Right atrium auricular region (tissue), 2 donors: Measurements from ENCODE around the gene C1orf74. TPM values are rescaled to one million over a fixed set of nuclear protein-coding genes. Genes with fewer than 3 reads are reported as not detected.

ENCODE experiments used
- DNase-seq: peaks from one replicate; pipeline ENCODE4 v3.0.0-alpha.2; 2019; ENCODE audit warnings: low spot score
- H3K27ac ChIP-seq, 2 donors: fragments of 200-600 bp; sonication (generic); 1 replicate in 1 of 2; 2 replicates in 1 of 2; pipeline ENCODE4 v1.5.1; 2016 to 2019
- H3K27me3 ChIP-seq, 2 donors: fragments of 200-600 bp; sonication (generic); one replicate each; pipeline versions ENCODE4 v1.5.1 to v1.6.0; 2017 to 2019
- H3K36me3 ChIP-seq: fragments of 200-600 bp; sonication (generic); one replicate; pipeline ENCODE4 v1.5.1; 2016
- H3K4me1 ChIP-seq, 2 donors: fragments of 200-600 bp; sonication (generic); one replicate each; pipeline versions ENCODE4 v1.5.1 to v1.6.0; 2017 to 2019
- H3K4me3 ChIP-seq, 2 donors: fragments of 200-600 bp; sonication (generic); 1 replicate in 1 of 2; 2 replicates in 1 of 2; pipeline ENCODE4 v1.5.1; 2017 to 2019; ENCODE audit warnings: mild to moderate bottlenecking in 1 of 2, moderate library complexity in 1 of 2
- H3K9me3 ChIP-seq, 2 donors: fragments of 200-600 bp; sonication (generic); one replicate each; pipeline ENCODE4 v1.5.1; 2019
- total RNA-seq, 2 donors: library from RNA; depleted of rRNA; stranded (reverse); fragments of >200 nt; gene quantifications; one replicate each; pipeline ENCODE4 v1.1.0, GENCODE V29; 2016
- TF ChIP-seq, protein P1 (sequence below), 2 donors: fragments of 200-600 bp; sonication (generic); IDR thresholded peaks; one replicate each; pipeline ENCODE4 v1.5.1; 2019; ENCODE audit warnings: antibody characterized with exemption in 2 of 2

Gene C1orf74
- total RNA-seq, 2 donors from 2014 or later: 1.6 to 1.7 TPM

DNA sequence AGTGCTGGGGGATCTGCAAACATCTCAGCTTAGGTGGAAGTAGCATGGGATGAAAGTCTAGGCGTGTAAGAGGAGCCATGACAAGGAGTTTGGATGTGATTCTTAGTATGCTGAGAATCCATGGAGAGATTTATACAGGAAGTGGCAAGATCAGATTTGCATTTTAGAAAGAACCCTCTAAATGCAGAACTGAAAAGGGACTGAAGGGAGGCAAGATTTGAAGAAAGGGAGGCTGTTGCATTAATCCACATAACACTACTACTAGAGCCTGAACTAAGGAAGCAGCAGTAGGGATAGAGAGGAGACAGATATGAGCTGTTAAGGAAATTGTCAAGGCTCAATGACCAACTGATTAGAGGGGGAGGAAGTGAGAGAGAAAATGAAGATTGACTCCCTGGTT is 9.8 kb downstream of the C1orf74 start:
- Histone ChIP-seq H3K4me3 (no peak overlapping the region), H3K27me3 (no peaks in the 10 kb centered on the region), H3K36me3 (no peaks in the 10 kb centered on the region), H3K27ac (no peak overlapping the region), H3K9me3 (no peaks in the 10 kb centered on the region), H3K4me1 (peaks cover 0 to 13% of the 10 kb centered on the region in 2 donors)
- TF ChIP-seq, protein P1, sequence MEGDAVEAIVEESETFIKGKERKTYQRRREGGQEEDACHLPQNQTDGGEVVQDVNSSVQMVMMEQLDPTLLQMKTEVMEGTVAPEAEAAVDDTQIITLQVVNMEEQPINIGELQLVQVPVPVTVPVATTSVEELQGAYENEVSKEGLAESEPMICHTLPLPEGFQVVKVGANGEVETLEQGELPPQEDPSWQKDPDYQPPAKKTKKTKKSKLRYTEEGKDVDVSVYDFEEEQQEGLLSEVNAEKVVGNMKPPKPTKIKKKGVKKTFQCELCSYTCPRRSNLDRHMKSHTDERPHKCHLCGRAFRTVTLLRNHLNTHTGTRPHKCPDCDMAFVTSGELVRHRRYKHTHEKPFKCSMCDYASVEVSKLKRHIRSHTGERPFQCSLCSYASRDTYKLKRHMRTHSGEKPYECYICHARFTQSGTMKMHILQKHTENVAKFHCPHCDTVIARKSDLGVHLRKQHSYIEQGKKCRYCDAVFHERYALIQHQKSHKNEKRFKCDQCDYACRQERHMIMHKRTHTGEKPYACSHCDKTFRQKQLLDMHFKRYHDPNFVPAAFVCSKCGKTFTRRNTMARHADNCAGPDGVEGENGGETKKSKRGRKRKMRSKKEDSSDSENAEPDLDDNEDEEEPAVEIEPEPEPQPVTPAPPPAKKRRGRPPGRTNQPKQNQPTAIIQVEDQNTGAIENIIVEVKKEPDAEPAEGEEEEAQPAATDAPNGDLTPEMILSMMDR (IDR thresholded peaks at IDR 0.05): no peak
- no peak for DNase-seq

DNA sequence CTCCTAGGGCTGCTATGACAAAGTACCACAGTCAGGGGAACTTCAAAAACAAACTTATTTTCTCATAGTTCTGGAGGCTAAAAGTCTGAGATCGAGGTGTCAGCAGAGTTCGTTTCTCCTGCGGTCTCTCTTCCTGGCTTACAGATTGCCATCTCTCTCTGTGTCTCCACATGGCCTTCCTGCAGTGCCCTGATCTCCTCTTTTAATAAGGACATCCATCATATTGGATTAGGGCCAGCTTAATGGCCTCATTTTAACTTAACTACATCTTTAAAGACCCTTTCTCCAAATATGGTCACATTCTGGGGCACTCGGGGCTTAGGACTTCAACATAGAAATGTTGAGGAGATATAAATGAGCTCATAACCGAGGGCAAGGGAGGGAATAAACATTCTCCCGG is 12.2 kb downstream of the C1orf74 start:
- TF ChIP-seq, protein P1 (IDR thresholded peaks at IDR 0.05): no peak
- Histone ChIP-seq H3K4me3 (no peak overlapping the region), H3K9me3 (no peaks in the 10 kb centered on the region), H3K27ac (no peak overlapping the region), H3K27me3 (no peaks in the 10 kb centered on the region), H3K4me1 (peaks cover 0 to 28% of the 10 kb centered on the region in 2 donors), H3K36me3 (no peaks in the 10 kb centered on the region)
- no peak for DNase-seq

DNA sequence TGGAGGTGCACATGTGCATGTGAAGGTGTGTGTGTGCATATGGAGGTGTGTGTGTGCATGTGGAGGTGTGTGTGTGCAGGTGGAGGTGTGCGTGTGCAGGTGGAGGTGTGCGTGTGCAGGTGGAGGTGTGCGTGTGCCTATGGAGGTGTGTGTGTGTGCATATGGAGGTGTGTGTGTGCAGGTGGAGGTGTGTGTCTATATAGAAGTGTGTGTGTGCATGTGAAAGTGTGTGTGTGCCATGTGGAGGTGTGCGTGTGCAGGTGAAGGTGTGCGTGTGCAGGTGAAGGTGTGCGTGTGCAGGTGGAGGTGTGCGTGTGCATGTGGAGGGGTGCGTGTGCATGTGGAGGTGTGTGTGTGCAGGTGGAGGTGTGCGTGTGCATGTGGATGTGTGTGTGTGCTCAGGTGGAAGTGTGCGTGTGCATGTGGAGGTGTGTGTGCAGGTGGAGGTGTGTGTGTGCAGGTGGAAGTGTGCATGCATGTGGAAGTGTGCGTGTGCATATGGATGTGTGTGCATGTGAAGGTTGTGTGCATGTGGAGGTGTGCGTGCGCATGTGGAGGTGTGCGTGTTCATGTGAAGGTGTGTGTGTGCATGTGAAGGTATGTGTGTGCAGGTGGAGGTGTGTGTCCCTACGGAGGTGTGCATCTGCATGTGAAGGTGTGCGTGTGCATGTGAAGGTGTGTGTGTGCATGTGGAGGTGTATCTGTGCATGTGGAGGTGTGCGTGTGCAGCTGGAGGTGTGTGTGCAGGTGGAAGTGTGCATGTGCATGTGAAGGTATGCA is 13.5 kb downstream of the C1orf74 start:
- Histone ChIP-seq H3K4me3 (no peak overlapping the region), H3K27ac (no peak overlapping the region), H3K4me1 (peaks cover 0 to 28% of the 10 kb centered on the region in 2 donors), H3K36me3 (no peaks in the 10 kb centered on the region), H3K9me3 (no peaks in the 10 kb centered on the region), H3K27me3 (no peaks in the 10 kb centered on the region)
- TF ChIP-seq, protein P1 (IDR thresholded peaks at IDR 0.05): no peak
- no peak for DNase-seq

DNA sequence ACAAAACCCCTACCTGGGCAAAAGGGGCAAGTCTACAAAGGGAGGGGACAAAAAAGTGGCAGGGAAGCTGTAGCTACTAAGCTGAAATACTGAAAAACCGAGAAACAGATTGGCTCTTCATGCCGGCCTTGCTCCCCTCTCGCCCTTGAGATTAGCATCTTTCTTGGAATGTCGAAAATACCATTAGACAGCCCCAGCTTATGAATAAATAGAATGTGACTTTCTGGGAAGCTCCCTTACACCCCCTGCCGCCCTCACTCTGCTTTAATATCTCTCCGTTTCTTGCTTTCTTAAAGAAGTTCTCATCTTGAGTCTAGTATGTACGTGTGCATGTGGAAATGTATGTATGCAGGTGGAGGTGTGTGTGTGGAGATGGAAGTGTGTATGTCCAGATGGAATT is 14.4 kb downstream of the C1orf74 start:
- no peak for DNase-seq
- H3K27me3 ChIP-seq: no peaks in the 10 kb centered on the region
- H3K4me1 ChIP-seq: peaks cover 0 to 28% of the 10 kb centered on the region in 2 donors
- H3K9me3 ChIP-seq: no peaks in the 10 kb centered on the region
- H3K4me3 ChIP-seq: peak overlapping the region in 1 of 2 donors; percentile 7
- TF ChIP-seq, protein P1 (IDR thresholded peaks at IDR 0.05): no peak
- H3K36me3 ChIP-seq: no peaks in the 10 kb centered on the region
- peak overlapping the region; percentile 50 to 73 for H3K27ac ChIP-seq

DNA sequence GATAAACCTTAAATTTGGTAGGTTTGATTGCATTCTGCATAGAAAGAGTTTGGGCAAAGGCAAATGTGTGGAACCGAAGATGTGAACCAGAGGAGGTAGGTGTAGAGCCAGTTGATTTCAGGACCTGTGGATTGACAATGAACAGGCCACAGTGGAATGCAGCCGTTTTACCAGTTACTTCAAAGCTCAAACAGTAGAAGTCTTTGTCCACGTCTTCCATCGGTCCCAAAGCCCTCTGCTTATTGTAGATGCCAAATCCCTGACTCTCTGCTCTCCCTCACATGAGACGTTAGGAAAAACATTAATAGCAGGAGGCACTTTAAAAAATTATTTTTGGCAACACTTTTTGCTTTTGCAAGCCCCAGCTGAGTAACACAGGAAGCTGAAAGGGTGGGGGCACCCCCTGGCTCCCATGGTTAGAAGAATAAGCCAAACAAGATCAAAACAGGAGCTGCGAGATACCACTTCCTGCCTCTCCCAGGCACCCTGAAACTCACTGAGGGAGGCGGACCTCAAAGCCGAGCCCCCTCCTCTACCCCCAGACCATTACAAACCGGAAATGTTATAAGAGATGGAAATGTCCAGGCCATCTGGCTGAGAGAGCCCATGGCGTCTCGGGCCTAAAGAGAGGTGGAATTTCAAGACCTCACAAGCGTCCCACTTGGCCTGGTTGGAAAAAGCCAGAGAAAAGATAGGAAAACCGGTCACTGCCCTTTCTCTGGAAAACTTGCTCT is 15.0 kb downstream of the C1orf74 start:
- peak; percentile 92 for DNase-seq
- Histone ChIP-seq H3K36me3 (no peaks in the 10 kb centered on the region), H3K27me3 (no peaks in the 10 kb centered on the region), H3K4me3 (peak overlapping the region in 1 of 2 donors; percentile 7), H3K9me3 (no peaks in the 10 kb centered on the region), H3K27ac (peak overlapping the region; percentile 50 to 73), H3K4me1 (peaks cover 0 to 28% of the 10 kb centered on the region in 2 donors)
- TF ChIP-seq, protein P1 (IDR thresholded peaks at IDR 0.05): no peak
